ENCODE data around the gene ADARB1. TPM values are rescaled to one million over a fixed set of nuclear protein-coding genes. Genes with fewer than 3 reads are reported as not detected.

The ADARB1 gene
- polyA plus RNA-seq, 1 donor (not counting 4 experiments of a cell fraction or from before 2014, with no cell fraction given), result 13.0 TPM

- dilution Hi-C loops (cut with MboI; ENCODE audit: extremely low pct_ligation_motif_present, low sequenced_read_pairs), result no loop called here
- no peak overlapping the region for H3K4me3 ChIP-seq (ENCODE audit: control insufficient read depth in 2 of 3, extremely low read depth in 1 of 3, insufficient read depth in 2 of 3, low read depth in 1 of 3, low read length in 3 of 3)
- H3K36me3 ChIP-seq (ENCODE audit: control insufficient read depth in 2 of 2, extremely low read depth in 1 of 2, insufficient read depth in 2 of 2, low read length in 2 of 2), result peaks cover 13 to 16% of the 10 kb centered on the region in 2 experiments
- TF ChIP-seq EZH2 (IDR thresholded peaks at IDR 0.05; ENCODE audit: low read length) (no peak), CTCF (optimal IDR thresholded peaks at IDR 0.05 in 1 of 3, IDR thresholded peaks at IDR 0.05 in 1 of 3, conservative IDR thresholded peaks at IDR 0.05 in 1 of 3; ENCODE audit: extremely low read depth in 1 of 3, insufficient read depth in 2 of 3, low read length in 3 of 3) (no peak)
- no peaks in the 10 kb centered on the region for H3K9me1 ChIP-seq (ENCODE audit: control insufficient read depth, extremely low read depth, insufficient read depth, low read length)
- no peak overlapping the region for H2AFZ ChIP-seq (ENCODE audit: control insufficient read depth, low read length)
- DNase-seq (ENCODE audit: low read depth, low spot score), result no peak
- no peak overlapping the region for H3K9ac ChIP-seq (ENCODE audit: control insufficient read depth, extremely low read depth, insufficient read depth, low read length)
- H4K20me1 ChIP-seq (ENCODE audit: control insufficient read depth, extremely low read depth, insufficient read depth, low read length), result no peaks in the 10 kb centered on the region
- no peak overlapping the region for H3K27ac ChIP-seq (ENCODE audit: control insufficient read depth, insufficient read depth, low read length)
- peaks cover 4% of the 10 kb centered on the region for H3K9me3 ChIP-seq (ENCODE audit: control insufficient read depth, low read depth, low read length)
- no peak for FAIRE-seq
- no peaks in the 10 kb centered on the region for H3K4me1 ChIP-seq (ENCODE audit: control insufficient read depth, extremely low read depth, insufficient read depth, low read length)
- no peaks in the 10 kb centered on the region for H3K27me3 ChIP-seq (ENCODE audit: control insufficient read depth, extremely low read depth, insufficient read depth, low read length)
- no peaks in the 10 kb centered on the region for H3K79me2 ChIP-seq (ENCODE audit: control insufficient read depth, insufficient read depth, low read length)
- no peak overlapping the region for H3K4me2 ChIP-seq (ENCODE audit: control insufficient read depth, extremely low read depth, insufficient read depth, low read depth, low read length)
These were observed 115.6 kb downstream of the ADARB1 start for GRCh38 chr21:45190013-45190412.

- Histone ChIP-seq H3K36me3 (ENCODE audit: control insufficient read depth in 2 of 2, extremely low read depth in 1 of 2, insufficient read depth in 2 of 2, low read length in 2 of 2) (peaks cover 9 to 10% of the 10 kb centered on the region in 2 experiments), H3K27me3 (ENCODE audit: control insufficient read depth, extremely low read depth, insufficient read depth, low read length) (no peaks in the 10 kb centered on the region), H4K20me1 (ENCODE audit: control insufficient read depth, extremely low read depth, insufficient read depth, low read length) (no peaks in the 10 kb centered on the region), H3K4me1 (ENCODE audit: control insufficient read depth, extremely low read depth, insufficient read depth, low read length) (no peaks in the 10 kb centered on the region), H3K9ac (ENCODE audit: control insufficient read depth, extremely low read depth, insufficient read depth, low read length) (no peak overlapping the region), H3K79me2 (ENCODE audit: control insufficient read depth, insufficient read depth, low read length) (no peaks in the 10 kb centered on the region), H3K27ac (ENCODE audit: control insufficient read depth, insufficient read depth, low read length) (no peak overlapping the region), H3K4me3 (ENCODE audit: control insufficient read depth in 2 of 3, extremely low read depth in 1 of 3, insufficient read depth in 2 of 3, low read depth in 1 of 3, low read length in 3 of 3) (no peak overlapping the region), H2AFZ (ENCODE audit: control insufficient read depth, low read length) (no peak overlapping the region), H3K9me1 (ENCODE audit: control insufficient read depth, extremely low read depth, insufficient read depth, low read length) (no peaks in the 10 kb centered on the region), H3K4me2 (ENCODE audit: control insufficient read depth, extremely low read depth, insufficient read depth, low read depth, low read length) (no peak overlapping the region), H3K9me3 (ENCODE audit: control insufficient read depth, low read depth, low read length) (peaks cover 2% of the 10 kb centered on the region)
- dilution Hi-C loops (cut with MboI; ENCODE audit: extremely low pct_ligation_motif_present, low sequenced_read_pairs), result no loop called here
- no peak for DNase-seq (ENCODE audit: low read depth, low spot score)
- TF ChIP-seq CTCF (optimal IDR thresholded peaks at IDR 0.05 in 1 of 3, IDR thresholded peaks at IDR 0.05 in 1 of 3, conservative IDR thresholded peaks at IDR 0.05 in 1 of 3; ENCODE audit: extremely low read depth in 1 of 3, insufficient read depth in 2 of 3, low read length in 3 of 3) (peak in 1 of 3 experiments; percentile 19), EZH2 (IDR thresholded peaks at IDR 0.05; ENCODE audit: low read length) (no peak)
- FAIRE-seq, result no peak
These were observed 118.0 kb downstream of the ADARB1 start for GRCh38 chr21:45192332-45192731.
